HFFc6 (cell line): Measurements from ENCODE around the gene APEH. TPM values are rescaled to one million over a fixed set of nuclear protein-coding genes. Genes with fewer than 3 reads are reported as not detected.

ENCODE experiments used
- DNase-seq: peaks from one replicate; pipeline ENCODE4 v3.0.0-alpha.2; 2018
- H3K27ac Mint-ChIP-seq: 2 replicates; pipeline ENCODE4 v1.8.0; 2020; ENCODE audit warnings: mild to moderate bottlenecking, mixed read lengths
- H3K27me3 Mint-ChIP-seq: 2 replicates; pipeline ENCODE4 v1.8.0; 2021; ENCODE audit warnings: mild to moderate bottlenecking, moderate library complexity, mixed read lengths; ENCODE audit not compliant: insufficient read depth
- H3K36me3 Mint-ChIP-seq: 2 replicates; pipeline ENCODE4 v1.8.0; 2021; ENCODE audit warnings: low read depth, mixed read lengths
- H3K4me1 Mint-ChIP-seq: 2 replicates; pipeline ENCODE4 v1.8.0; 2020; ENCODE audit warnings: low read depth, mixed read lengths
- H3K4me3 Mint-ChIP-seq: 2 replicates; pipeline ENCODE4 v1.8.0; 2020; ENCODE audit warnings: mild to moderate bottlenecking, moderate library complexity, mixed read lengths
- H3K9me3 Mint-ChIP-seq: 2 replicates; pipeline ENCODE4 v1.8.0; 2020; ENCODE audit warnings: mild to moderate bottlenecking, mixed read lengths
- CTCF ChIP-seq: fragments of 200-600 bp; sonication (generic); IDR thresholded peaks from 2 replicates; pipeline ENCODE4 v1.5.0; 2021; ENCODE audit warnings: antibody characterized with exemption, mild to moderate bottlenecking
- total RNA-seq, 6 experiments: library from RNA; stranded (reverse); fragmentation: NEBNext Ultra II Directional; extraction: Animal tissue kit (Norgen Biotek cat#: 25700); gene quantifications; 2 replicates in 1 of 6; 3 replicates in 5 of 6; pipeline ENCODE4 v1.2.3, GENCODE V29; 2021

The APEH gene
- total RNA-seq, 6 experiments from 2014 or later: 98.5 to 126 (median 112) TPM

DNA sequence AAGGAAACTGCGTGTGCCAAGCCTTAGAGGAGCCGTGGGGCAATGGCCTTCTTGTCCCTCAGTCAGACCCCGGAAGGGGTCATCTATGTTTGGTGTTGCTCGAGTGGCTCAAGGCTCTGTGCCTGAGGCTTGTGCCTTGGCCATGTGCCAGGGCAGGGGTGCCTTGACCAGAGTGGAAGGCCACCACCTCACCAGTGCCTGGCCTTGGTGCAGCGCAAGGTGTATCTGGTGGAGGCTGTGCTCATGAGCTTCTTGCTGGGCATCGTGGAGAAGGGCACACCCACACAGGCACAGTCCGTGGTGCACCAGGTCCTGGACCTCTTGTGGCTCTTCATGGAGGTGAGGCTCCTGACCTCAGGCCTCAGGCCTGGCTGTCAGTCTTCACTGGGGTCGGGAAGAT is 25.9 kb downstream of the APEH start:
- Mint-ChIP-seq H3K27ac (no peak overlapping the region), H3K36me3 (no peaks in the 10 kb centered on the region), H3K4me3 (no peak overlapping the region), H3K9me3 (no peaks in the 10 kb centered on the region), H3K27me3 (no peaks in the 10 kb centered on the region; the same call in none of the 2 replicates), H3K4me1 (no peaks in the 10 kb centered on the region)
- no peak for TF ChIP-seq CTCF
- no peak for DNase-seq

- no peak for DNase-seq
- Mint-ChIP-seq H3K9me3 (no peaks in the 10 kb centered on the region), H3K36me3 (no peaks in the 10 kb centered on the region), H3K27ac (no peak overlapping the region), H3K27me3 (no peaks in the 10 kb centered on the region; the same call in none of the 2 replicates), H3K4me3 (no peak overlapping the region), H3K4me1 (no peaks in the 10 kb centered on the region)
- TF ChIP-seq CTCF: peak; percentile 39; the same call in 1 of the 2 replicates
These were observed 26.4 kb downstream of the APEH start for GRCh38 chr3:49700453-49701128.

- Mint-ChIP-seq H3K4me1 (no peaks in the 10 kb centered on the region), H3K27me3 (no peaks in the 10 kb centered on the region; the same call in none of the 2 replicates), H3K9me3 (no peaks in the 10 kb centered on the region), H3K36me3 (no peaks in the 10 kb centered on the region), H3K4me3 (no peak overlapping the region), H3K27ac (no peak overlapping the region)
- TF ChIP-seq CTCF: peak; percentile 79
- no peak for DNase-seq
These were observed 27.4 kb downstream of the APEH start for GRCh38 chr3:49701388-49702077.

- Mint-ChIP-seq H3K4me3 (no peak overlapping the region), H3K9me3 (no peaks in the 10 kb centered on the region), H3K27ac (no peak overlapping the region), H3K36me3 (no peaks in the 10 kb centered on the region), H3K4me1 (peaks cover 10% of the 10 kb centered on the region), H3K27me3 (peaks cover 1% of the 10 kb centered on the region)
- DNase-seq: no peak
- no peak for TF ChIP-seq CTCF
These were observed 28.5 kb downstream of the APEH start for GRCh38 chr3:49702672-49703071.

DNA sequence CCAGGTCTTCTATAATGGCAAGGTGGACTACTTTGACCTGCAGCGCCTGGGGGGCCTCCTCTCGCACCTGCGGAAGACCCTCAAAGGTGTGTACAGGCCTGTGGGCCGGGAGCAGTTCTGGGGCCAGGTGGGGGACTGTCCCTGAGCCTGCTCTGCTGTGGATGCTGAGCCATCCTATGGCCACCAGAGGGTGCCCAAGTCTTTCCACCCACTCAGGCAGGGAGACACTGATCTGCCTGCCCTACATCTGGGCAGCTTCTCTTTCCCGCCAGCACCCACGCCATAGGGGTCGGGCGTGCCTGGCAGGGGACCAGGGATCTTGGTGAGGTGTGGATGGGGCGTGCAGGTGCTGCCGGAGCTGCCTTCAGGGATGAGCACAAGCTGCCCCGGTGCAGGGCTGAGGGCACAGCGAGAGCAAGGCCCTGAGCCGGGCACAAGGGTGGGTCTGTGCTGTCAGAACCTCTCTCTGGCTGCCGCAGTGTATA is 29.3 kb downstream of the APEH start:
- no peaks in the 10 kb centered on the region for H3K36me3 Mint-ChIP-seq
- peak; percentile 91 for TF ChIP-seq CTCF
- H3K9me3 Mint-ChIP-seq: no peaks in the 10 kb centered on the region
- H3K4me1 Mint-ChIP-seq: peaks cover 12% of the 10 kb centered on the region
- H3K27ac Mint-ChIP-seq: no peak overlapping the region
- peak; percentile 61 for DNase-seq
- H3K4me3 Mint-ChIP-seq: no peak overlapping the region
- H3K27me3 Mint-ChIP-seq: peaks cover 1% of the 10 kb centered on the region
